Activated CD4-positive, alpha-beta T cell treated with anti-CD3 and anti-CD28 coated beads, Interleukin-2, amount 10 ng/mL, durations not matched to agents 7 days and 5 days (primary cell): Measurements from ENCODE around the gene PROS1. TPM values are rescaled to one million over a fixed set of nuclear protein-coding genes. Genes with fewer than 3 reads are reported as not detected.
A peak's percentile ranks its signal among the peaks of the same experiment; 100 is the strongest.
"Not testable (repeated sequence)": the region's sequence is repeated elsewhere in the genome, so short reads cannot be mapped to it uniquely, and the experiment has no call there.

Experiments
- CTCF ChIA-PET: fragments of 350-600 bp; sonication (Branson Sonifier 250); formaldehyde crosslinking; loops from one replicate; lab custom pipeline; 2021; ENCODE audit warnings: antibody characterized with exemption; lab: Charles Lee
- POLR2A ChIA-PET: fragments of 350-600 bp; sonication (Branson Sonifier 250); formaldehyde crosslinking; loops from one replicate; lab custom pipeline; 2021; ENCODE audit warnings: antibody characterized with exemption; lab: Charles Lee
- DNase-seq: peaks from one replicate; pipeline ENCODE4 v3.0.0-alpha.2; 2020
- H3K27ac Mint-ChIP-seq: one replicate; pipeline ENCODE4 v1.8.0; 2021; ENCODE audit warnings: mild to moderate bottlenecking, moderate library complexity, mixed read lengths
- H3K27me3 Mint-ChIP-seq: one replicate; pipeline ENCODE4 v1.8.0; 2021; ENCODE audit warnings: mixed read lengths
- H3K36me3 Mint-ChIP-seq: one replicate; pipeline ENCODE4 v1.8.0; 2021; ENCODE audit warnings: low read depth, mixed read lengths
- H3K4me1 Mint-ChIP-seq: one replicate; pipeline ENCODE4 v1.8.0; 2021; ENCODE audit warnings: mixed read lengths
- H3K4me3 Mint-ChIP-seq: one replicate; pipeline ENCODE4 v1.8.0; 2021; ENCODE audit warnings: mild to moderate bottlenecking, moderate library complexity, mixed read lengths
- H3K9me3 Mint-ChIP-seq: one replicate; pipeline ENCODE4 v1.8.0; 2021; ENCODE audit warnings: mixed read lengths
- total RNA-seq, 2 experiments: library from RNA; stranded (reverse); gene quantifications; one replicate each; pipeline ENCODE4 v1.2.3, GENCODE V29; 2021

Gene PROS1
- total RNA-seq, 2 experiments from 2014 or later = 0.06 to 0.20 TPM

GRCh38 chr3:93992207-93992606 is 18.5 kb upstream of the PROS1 start:
- Mint-ChIP-seq H3K27me3 (no peaks in the 10 kb centered on the region), H3K4me3 (no peak overlapping the region), H3K9me3 (no peaks in the 10 kb centered on the region), H3K27ac (no peak overlapping the region), H3K4me1 (no peaks in the 10 kb centered on the region), H3K36me3 (no peaks in the 10 kb centered on the region)
- CTCF ChIA-PET = no interaction called here
- POLR2A ChIA-PET = no interaction called here
- DNase-seq = no peak

GRCh38 chr3:93991631-93992030 is 17.9 kb upstream of the PROS1 start:
- Mint-ChIP-seq H3K9me3 (no peaks in the 10 kb centered on the region), H3K36me3 (no peaks in the 10 kb centered on the region), H3K27me3 (no peaks in the 10 kb centered on the region), H3K4me1 (no peaks in the 10 kb centered on the region), H3K4me3 (no peak overlapping the region), H3K27ac (no peak overlapping the region)
- no peak for DNase-seq
- ChIA-PET CTCF (no interaction called here), POLR2A (no interaction called here)

- POLR2A ChIA-PET = no interaction called here
- no peak for DNase-seq
These were observed 15.5 kb upstream of the PROS1 start for GRCh38 chr3:93989241-93989640.

GRCh38 chr3:93988764-93989163 is 15.1 kb upstream of the PROS1 start:
- ChIA-PET POLR2A (no interaction called here), CTCF (no interaction called here)
- no peak for DNase-seq
- no peaks in the 10 kb centered on the region for H3K36me3 Mint-ChIP-seq
- H3K27me3 Mint-ChIP-seq = no peaks in the 10 kb centered on the region
- no peak overlapping the region for H3K4me3 Mint-ChIP-seq
- peak overlapping the region; percentile 50 for H3K27ac Mint-ChIP-seq
- H3K9me3 Mint-ChIP-seq = no peaks in the 10 kb centered on the region
- no peaks in the 10 kb centered on the region for H3K4me1 Mint-ChIP-seq

More at GRCh38 chr3:93989241-93989640, 15.5 kb upstream of the PROS1 start:
- Mint-ChIP-seq H3K27me3 (no peaks in the 10 kb centered on the region), H3K9me3 (no peaks in the 10 kb centered on the region), H3K36me3 (no peaks in the 10 kb centered on the region), H3K4me3 (no peak overlapping the region), H3K4me1 (no peaks in the 10 kb centered on the region), H3K27ac (no peak overlapping the region)
- CTCF ChIA-PET = no interaction called here

- CTCF ChIA-PET = no interaction called here
- Mint-ChIP-seq H3K4me3 (no peak overlapping the region), H3K9me3 (no peaks in the 10 kb centered on the region), H3K36me3 (no peaks in the 10 kb centered on the region), H3K4me1 (no peaks in the 10 kb centered on the region), H3K27ac (no peak overlapping the region), H3K27me3 (no peaks in the 10 kb centered on the region)
- no peak for DNase-seq
- POLR2A ChIA-PET = no interaction called here
These were observed 14.6 kb upstream of the PROS1 start for GRCh38 chr3:93988283-93988682.

DNA sequence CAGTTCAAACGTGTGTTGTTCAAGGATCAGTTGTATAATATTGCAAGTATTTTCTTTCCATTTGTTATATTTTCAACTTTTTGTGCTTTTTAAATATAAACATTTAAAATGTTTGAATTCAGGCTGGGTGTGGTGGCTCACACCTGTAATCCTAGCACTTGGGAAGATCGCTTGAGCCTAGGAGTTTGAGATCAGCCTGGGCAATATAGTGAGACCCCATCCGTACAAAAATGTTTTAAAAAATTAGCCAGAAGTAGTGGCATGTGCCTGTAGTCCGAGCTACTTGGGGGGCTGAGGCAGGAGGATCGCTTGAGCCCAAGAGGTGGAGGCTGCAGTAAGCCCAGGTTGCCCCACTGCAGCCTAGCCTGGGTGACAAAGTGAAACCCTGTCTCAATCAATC is 10.9 kb upstream of the PROS1 start:
- H3K27ac Mint-ChIP-seq = no peak overlapping the region
- POLR2A ChIA-PET = no interaction called here
- no peak overlapping the region for H3K4me3 Mint-ChIP-seq
- no peak for DNase-seq
- H3K36me3 Mint-ChIP-seq = no peaks in the 10 kb centered on the region
- no peaks in the 10 kb centered on the region for H3K9me3 Mint-ChIP-seq
- peaks cover 19% of the 10 kb centered on the region for H3K4me1 Mint-ChIP-seq
- CTCF ChIA-PET = interaction anchor here (1.0 kb wide), 1 partner anchor 20 kb away, joined by 3 read pairs; no protein-coding TSS in a partner anchor
- H3K27me3 Mint-ChIP-seq = no peaks in the 10 kb centered on the region

DNA sequence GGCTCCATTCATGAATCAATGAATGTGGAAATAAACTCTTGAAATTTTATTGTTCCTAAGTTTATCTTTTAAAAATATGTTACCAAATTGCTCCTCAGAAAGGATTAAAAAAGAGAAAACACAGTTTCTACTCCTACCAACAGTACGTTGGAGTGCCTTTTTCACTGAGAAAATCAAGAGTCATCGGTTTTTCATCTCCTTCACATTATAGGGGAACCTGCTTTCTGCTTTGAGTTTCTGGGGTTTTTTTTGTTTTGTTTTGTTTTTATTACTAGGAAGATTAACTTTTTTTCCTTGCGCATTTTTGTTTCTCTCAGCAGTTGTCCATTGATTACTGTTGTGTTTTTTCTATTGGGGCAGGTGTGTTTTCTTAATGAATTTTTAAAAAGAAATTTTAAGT is 9.7 kb upstream of the PROS1 start:
- no peak overlapping the region for H3K27ac Mint-ChIP-seq

DNA sequence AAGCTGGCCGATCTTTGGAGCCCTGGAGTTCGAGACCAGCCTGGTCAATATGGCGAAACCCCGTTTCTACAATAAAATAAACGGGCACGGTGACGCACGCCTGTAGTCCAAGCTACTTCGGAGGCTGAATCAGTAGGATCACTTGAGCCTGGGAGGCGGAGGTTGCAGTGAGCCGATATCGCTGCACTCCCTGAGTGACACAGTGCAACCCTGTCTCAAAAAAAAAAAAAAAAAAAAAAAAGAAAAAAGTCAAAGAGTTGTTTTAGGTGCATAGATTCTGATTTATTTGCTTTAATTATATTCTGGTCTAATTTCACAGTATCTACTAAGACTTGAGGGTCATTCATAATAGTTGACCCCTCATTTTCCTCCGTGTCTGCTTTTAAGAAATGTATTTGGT is 8.0 kb upstream of the PROS1 start:
- ChIA-PET POLR2A (no interaction called here), CTCF (interaction anchor here (1.0 kb wide), 1 partner anchor 33 kb away, joined by 3 read pairs; no protein-coding TSS in a partner anchor)
- Mint-ChIP-seq H3K4me3 (no peak overlapping the region), H3K27ac (no peak overlapping the region), H3K36me3 (no peaks in the 10 kb centered on the region), H3K4me1 (peaks cover 27% of the 10 kb centered on the region), H3K27me3 (no peaks in the 10 kb centered on the region), H3K9me3 (no peaks in the 10 kb centered on the region)
- DNase-seq = no peak

More for the DNA sequence above, 9.7 kb upstream of the PROS1 start:
- Mint-ChIP-seq H3K27me3 (no peaks in the 10 kb centered on the region), H3K4me3 (no peak overlapping the region), H3K4me1 (peaks cover 24% of the 10 kb centered on the region), H3K9me3 (no peaks in the 10 kb centered on the region), H3K36me3 (no peaks in the 10 kb centered on the region)
- ChIA-PET POLR2A (no interaction called here), CTCF (no interaction called here)
- DNase-seq = no peak

DNA sequence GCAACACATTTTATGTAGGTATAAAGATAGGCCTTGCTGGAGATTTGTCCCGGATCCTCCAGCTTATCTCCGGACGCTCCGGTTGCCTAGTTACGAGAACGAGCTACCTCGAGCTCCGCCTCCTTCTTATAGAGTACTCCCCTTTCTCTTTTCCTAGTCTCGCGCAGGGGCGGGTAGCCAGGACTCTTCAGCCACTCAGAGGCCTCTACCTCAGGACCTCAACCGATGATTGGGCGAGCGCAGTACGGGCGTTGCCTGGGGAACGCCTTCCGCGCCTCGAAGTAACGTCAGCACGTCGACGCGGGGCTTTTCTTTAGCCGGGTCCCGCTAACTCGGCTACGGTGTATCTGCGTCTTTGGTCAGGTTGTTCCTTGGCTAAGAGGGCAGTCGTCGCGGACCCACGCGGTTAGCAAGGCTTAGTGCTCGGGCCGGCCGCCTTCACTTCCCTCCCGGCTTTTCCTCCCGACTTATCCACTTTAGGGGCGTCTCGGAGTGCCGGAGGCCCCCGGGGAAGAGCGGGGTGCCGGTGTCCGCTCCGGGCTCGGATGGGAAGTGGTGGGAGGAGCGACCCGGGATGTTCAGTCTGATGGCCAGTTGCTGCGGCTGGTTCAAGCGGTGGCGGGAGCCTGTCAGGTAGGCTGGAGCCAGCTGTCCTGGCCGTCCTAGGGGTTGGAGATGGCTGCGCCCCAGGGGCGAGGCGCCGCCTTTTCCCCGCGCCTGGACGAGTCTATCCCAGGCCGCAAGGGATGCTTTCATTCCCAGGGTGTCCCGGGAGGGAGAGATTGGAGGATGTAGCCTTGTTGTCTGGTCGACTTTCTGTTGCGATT is 6.4 kb upstream of the PROS1 start, which contains the start of gene ARL13B:
ARL13B (plus strand) TSS at position 306 of the 827 bp plus-strand sequence; CDS start at position 575, 269 bp downstream.
- Mint-ChIP-seq H3K36me3 (no peaks in the 10 kb centered on the region), H3K4me3 (peak within 1 kb of the TSS; percentile 82), H3K4me1 (peaks cover 27% of the 10 kb centered on the region), H3K27ac (peak within 1 kb of the TSS; percentile 86), H3K9me3 (no peaks in the 10 kb centered on the region), H3K27me3 (peaks cover 2% of the 10 kb centered on the region)
- ChIA-PET POLR2A (interaction anchor here (0.7 kb wide), 1 partner anchor 83 kb away, joined by 3 read pairs; the partner anchor contains the start of genes DHFR2 and NSUN3), CTCF (no interaction called here)
- DNase-seq = peak; percentile 96

DNA sequence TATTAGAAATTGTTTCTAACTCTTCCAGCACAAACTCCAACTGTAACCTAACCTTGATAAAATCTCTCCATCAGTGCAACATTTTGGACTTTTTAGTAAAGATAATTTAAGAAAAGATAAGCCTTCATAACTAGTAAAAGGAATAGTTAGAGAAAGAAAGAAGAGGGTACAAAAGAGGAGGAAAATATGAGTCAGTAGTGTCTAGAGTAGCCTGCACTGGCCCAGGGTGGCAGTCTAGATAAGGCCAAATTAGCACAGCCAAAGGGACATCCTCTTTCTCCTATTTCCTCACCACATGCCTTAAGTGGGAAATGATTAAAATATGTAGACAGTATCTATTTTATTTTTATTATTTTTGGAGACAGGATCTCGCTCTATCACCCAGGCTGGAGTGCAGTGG is 3.7 kb downstream of the PROS1 start:
- Mint-ChIP-seq H3K9me3 (no peaks in the 10 kb centered on the region), H3K4me1 (peaks cover 11% of the 10 kb centered on the region), H3K4me3 (no peak overlapping the region), H3K27me3 (peaks cover 5% of the 10 kb centered on the region), H3K36me3 (no peaks in the 10 kb centered on the region), H3K27ac (no peak overlapping the region)
- ChIA-PET CTCF (no interaction called here), POLR2A (no interaction called here)
- no peak for DNase-seq

DNA sequence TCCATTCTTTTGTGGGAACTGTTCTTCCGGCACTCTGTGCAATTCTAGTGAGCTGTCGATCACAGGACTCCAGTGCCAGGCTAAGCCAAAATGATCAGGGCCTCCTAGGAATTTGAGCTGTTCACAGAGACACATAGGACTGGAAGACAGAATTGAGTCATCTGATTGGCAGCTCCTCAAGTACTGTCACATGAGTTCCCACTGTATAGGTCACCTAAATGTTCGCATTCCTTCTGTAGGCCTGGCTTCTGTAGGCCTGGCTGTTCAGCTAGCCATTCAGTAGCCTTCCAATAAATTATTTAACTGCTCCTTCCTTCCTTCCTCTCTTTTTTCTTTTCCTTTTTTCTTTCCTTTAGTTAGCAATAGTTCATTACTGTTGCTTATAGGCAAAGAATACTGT is 4.3 kb downstream of the PROS1 start:
- Mint-ChIP-seq H3K4me3 (no peak overlapping the region), H3K36me3 (no peaks in the 10 kb centered on the region), H3K27me3 (peaks cover 5% of the 10 kb centered on the region), H3K27ac (no peak overlapping the region), H3K4me1 (peaks cover 11% of the 10 kb centered on the region), H3K9me3 (no peaks in the 10 kb centered on the region)
- POLR2A ChIA-PET = no interaction called here
- no peak for DNase-seq
- CTCF ChIA-PET = no interaction called here

GRCh38 chr3:93965106-93965505 is 8.6 kb downstream of the PROS1 start:
- H3K36me3 Mint-ChIP-seq, CTCF ChIA-PET, H3K9me3 Mint-ChIP-seq: not testable (repeated sequence)

DNA sequence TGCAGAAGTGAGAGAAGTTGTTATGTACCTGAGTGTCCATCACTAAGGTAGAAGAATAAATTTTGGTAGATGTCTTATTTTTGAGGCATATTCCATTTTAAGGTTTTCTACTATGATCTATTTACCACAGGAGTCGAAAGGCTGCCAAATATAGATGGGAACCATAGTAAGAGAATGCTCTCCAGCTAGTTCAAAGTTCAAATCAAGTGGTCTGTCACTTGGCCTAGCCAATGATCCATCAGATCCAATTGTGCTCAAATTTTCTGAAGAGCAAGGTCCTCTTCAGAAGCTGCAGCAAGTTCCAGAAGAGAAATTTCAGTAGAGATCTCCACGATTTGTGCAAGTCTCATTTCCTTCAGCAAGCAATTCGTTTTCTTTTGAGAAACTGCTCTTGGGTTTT is 10.9 kb downstream of the PROS1 start:
- no peak for DNase-seq
- Mint-ChIP-seq H3K4me1 (no peaks in the 10 kb centered on the region), H3K36me3 (no peaks in the 10 kb centered on the region), H3K27me3 (peaks cover 2% of the 10 kb centered on the region), H3K27ac (no peak overlapping the region), H3K4me3 (no peak overlapping the region), H3K9me3 (no peaks in the 10 kb centered on the region)
- ChIA-PET POLR2A (no interaction called here), CTCF (no interaction called here)

More at GRCh38 chr3:93965106-93965505, 8.6 kb downstream of the PROS1 start:
- H3K27ac Mint-ChIP-seq, H3K4me3 Mint-ChIP-seq, H3K4me1 Mint-ChIP-seq, POLR2A ChIA-PET, DNase-seq, H3K27me3 Mint-ChIP-seq: not testable (repeated sequence)
